Ramos (cell line): Measurements from ENCODE around the gene MTERF4.

Source experiments
- in situ Hi-C: fragments of 300-500 bp; cut with MboI; formaldehyde crosslinking; loops from one replicate; pipeline ENCODE4 v1.14.3; 2022; ENCODE audit warnings: low sequenced_read_pairs; ENCODE audit not compliant: unreplicated experiment

MTERF4 gene

DNA sequence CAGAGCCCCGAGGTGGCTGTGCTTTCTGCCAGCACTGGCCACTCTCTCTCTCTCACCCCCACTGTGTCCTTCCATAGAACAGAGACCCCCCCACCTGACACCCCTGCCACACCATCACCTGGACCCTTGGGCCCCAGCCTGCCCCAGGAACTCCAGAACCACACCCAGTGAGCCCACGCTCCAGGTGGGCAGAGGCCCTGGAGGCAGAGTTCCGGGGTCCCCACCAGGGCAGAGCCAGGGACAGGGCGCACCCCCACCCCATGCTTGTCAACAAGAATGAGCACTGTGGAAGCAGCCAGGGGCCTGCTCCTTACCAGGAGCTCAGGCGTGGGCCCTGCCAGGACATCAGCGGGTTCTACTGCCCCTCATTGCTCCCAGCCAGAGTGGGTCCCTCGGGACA is 32.6 kb upstream of the MTERF4 start:
- in situ Hi-C loops: no loop called here

DNA sequence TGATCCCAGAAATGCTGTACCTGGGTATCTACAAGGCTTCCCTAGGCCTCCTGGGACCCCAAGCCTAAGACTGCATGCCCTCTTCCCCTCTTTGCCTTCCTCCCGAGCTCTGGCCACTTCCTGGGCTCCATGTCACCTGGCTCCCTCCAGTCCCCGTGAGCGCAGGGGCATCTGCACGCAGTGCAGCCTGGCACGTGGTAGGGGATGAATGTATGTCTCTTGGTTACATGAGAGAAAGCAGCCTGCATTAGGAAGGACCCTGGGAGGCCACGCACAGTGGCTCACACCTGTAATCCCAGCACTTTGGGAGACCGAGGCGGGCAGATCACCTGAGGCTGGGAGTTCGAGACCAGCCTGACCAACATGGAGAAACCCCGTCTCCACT is 31.3 kb upstream of the MTERF4 start:
- in situ Hi-C loops: no loop called here

DNA sequence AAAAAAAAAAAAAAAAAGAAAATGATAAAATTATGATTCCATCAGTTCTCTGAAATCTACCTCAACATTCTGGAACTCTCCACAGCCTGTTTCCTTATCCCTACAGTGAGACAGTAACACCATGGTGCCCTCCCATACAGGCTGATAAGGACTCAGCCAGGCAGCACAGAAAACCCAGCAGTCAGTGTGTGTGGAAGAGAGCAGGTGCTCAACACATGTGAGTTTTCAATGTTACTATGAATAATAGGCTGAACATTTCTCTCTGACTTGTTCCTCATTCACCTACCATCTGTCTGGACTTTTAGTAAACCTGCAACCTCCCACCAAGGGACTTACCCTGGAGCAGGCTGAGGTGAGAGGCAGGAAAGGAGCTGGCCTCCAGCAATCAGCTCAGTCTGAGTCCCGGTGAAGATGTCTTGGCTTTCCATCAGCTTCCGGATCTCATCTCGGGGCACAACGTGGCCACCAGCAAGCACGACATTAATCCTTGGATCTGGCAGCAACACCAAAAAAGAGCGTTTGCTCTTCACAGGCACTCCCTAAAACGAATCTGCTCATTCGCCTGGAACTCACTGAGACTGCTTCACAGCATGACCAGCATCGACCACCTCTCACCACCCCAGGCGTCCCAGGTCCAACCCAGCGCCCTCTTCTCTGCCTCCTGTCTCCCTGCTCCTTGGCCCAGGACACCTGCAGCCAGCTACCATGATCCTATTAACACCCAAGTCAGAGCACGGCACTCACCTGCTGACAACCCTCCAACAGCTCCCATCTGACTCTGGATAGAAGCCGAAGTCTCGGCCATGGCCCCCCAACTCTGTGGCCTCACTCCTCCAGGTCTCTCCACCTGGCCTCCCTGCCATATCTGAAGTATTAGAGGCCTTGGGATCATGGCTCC is 30.7 kb upstream of the MTERF4 start:
- in situ Hi-C loops: no loop called here

DNA sequence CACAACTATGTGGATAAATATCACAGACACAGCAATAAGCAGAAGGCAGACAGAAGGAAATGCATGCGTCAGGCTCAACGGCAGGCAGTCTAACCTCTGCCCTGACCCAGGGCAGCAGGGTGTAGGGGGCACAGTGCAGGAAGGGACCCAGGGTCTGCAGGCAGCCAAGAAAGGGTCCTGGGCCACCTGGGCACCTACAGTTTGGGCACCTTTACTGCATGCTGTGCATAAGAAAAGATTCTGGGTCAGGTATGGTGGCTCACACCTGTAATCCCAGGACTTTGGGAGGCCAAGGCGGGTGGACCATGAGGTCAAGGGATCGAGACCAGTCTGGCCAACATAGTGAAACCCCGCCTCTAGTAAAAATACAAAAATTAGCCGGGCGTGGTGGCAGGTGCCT is 29.4 kb upstream of the MTERF4 start:
- in situ Hi-C loops: no loop called here

DNA sequence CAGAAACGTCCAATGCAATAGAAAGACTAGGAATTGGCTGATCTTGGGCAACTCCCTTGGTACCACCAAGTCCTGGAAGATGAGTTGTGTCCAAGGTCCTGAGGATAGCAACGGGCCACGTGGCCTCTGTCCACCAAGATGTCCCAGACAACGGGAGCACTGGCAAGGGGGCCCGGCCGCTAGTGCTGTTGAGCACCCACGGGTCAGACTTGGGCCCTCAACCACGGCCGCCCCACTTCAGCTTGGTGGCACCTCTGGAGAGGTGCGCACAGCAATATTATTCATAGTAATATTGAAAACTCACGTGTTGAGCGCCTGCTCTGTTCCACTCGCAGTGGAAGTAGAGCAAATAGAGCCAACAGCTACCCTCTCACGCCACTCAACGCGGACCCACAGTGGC is 28.2 kb upstream of the MTERF4 start:
- in situ Hi-C loops: no loop called here

DNA sequence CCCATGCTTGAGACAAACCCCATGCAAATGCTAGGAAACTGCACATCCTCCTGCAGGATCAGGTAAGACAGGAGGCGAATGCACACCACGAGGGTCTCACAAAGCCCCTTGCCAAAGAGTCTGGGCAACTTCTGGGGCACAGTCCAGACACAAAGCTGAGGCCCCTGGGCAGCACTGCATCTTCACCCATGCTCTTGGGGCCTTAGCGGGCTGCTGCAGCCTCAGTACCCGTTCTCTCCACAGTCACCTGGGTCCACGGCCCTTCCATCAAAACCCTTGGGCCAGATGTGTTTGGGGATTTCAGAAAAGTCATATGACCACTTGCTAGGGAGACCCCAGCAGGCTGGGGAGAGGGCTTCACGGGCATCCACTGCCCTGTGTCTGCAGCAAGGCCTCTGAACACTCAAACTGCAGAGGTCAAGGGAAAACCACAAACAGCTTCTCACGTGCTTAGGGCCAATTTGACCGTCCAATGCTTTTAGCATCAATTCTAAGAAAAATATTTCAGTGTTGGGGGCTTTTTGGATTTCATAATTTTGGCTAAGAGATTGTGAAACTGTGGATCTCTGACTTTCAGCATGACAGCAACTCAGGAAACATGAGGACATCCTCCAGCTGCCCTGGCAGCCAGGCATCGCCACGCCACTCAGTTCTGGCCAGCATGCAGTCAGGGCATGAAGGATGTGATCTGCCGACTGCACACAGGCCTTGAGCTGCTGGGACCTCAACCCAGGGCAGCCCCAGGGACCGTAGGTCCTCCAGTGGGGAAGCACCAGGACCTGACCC is 27.2 kb upstream of the MTERF4 start:
- in situ Hi-C loops: no loop called here

DNA sequence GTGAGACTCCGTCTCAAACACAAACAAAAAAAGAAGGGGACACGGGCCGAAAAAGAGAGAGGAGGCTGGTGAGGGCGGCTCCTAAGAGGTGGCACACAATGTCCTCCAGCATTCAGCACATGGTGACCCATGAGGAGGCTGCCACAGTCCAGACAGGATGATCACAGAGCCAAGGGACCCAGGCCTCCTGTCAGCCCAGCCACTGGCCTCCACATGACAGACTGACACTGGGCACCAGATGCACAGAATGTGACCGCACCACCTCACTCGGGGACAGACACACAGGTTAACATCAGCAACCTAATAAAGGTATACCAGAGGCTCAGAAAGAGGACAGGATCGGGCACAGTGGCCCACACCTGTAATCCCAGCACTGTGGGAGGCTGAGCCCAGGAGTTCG is 26.2 kb upstream of the MTERF4 start:
- in situ Hi-C loops: no loop called here

DNA sequence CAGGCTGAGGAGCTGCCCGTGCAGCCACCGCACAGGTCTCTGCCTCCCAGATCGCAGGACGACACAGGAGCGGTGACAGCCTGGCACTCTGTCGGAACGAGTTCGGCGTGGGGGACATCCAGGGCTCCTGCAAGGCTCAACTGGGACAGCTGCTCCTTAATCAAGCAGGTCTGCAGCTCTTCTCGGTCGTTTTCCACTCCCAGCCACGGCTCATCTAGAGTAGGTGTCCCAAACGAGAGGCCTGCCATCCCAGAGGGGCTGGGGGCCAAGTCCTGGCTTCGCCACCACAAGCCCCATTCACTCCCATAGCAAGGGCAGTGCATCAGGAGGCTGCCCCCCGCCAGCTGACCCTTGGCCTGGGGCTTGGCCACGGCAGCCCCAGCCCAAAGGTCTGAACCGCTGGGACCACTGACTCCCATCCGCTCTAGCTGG is 24.7 kb upstream of the MTERF4 start:
- in situ Hi-C loops: no loop called here

DNA sequence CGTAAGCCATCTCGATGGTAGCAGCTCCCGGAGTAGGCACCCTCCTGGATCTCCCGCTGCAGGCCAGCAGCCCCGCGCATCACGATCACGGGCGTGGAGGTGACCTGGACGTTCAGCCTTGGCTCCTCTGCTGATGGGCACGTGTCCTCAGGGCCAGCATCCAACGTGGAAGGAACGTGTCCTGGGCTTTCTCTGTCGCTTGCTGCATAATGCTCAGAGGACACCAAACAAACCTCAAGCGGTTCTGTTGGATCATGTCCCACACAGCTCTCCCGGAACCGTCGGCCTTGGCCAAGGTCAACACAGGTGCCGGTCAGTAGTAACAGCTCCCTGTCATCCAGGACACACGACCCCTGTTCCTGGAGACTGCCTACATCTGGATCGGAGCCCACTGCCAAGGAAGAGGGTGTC is 24.1 kb upstream of the MTERF4 start:
- in situ Hi-C loops: no loop called here

DNA sequence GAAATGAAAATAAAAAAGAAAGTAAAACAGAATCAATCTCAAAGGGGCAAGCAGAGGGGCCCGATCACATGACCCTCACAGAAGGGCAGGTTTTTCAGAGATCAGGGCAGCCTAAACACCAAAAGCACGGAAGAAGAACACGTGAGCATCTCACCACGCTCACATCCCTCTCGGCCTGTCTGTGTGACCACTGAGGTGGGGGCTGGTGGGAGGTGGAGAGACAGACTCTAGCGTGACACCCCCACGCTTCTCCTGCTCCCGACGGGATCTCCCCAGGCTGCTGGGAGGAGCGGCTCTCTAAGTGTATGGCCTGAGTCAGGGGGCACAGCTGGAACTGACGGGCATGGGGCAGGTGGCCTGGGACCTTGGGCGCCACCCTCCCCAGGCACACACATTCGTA is 23.5 kb upstream of the MTERF4 start:
- in situ Hi-C loops: no loop called here

DNA sequence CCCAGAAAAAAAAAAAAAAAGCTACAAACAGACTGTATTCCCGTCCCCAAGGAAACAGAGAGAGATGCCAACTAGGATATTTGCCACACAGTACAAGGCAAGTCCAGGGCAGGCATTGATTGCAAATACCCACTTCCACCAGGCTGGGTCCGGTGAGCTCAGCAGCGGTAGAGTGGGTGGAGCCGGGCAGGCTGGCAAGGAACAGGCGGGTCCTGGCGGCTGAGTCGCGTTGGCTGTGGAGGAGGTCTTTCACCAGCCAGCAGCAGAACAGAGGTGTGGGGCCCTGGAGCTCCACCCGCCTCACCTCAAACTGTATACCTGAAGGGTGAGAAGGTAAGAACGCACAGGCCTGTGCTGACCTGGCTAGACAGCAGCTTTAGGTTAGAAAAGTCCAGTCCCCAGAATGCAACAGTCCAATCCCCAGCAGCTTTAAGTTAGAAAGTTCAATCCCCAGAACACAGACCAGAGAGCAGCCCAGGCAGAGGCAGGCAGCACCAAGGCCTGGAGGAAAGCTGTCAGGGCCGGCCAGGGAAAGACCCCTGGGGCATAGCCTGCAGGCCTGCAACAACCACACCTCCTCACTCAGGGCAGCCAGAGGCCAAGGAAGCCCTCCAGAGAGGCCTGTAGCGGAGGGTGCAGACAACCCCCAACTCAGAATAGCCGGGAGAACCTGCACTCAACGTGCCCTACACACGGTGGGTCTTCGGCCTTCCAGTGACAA is 21.9 kb upstream of the MTERF4 start:
- in situ Hi-C loops: no loop called here

DNA sequence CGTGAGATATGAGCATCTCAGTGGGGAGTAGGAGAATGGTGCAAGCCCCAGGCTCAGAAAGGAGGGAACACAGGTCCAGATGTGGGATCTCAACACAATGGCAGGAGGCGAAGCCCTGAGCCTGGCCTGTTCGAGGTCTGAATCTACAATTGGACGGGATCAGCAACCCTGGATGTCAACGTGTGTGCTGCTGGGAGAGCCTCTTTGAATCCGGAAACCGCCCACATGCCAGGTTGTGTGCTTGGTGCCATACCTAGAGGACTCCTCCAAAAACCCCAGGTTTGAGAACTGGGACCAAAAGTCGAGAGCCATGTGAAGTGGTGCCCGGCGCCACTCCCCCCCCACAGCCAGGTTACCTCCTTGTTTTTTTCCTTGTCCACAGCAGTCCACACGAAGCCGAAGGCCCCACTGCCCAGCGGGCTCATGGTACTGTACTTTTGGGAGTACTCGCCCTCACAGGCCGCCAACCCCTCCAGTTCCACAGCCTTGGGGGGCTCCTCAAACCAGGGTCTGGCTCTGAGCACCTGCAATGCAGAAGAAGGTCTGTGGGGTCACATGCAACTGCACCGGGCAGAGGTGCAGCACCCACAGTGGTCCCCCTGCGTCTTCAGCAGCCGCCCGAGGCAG is 20.4 kb upstream of the MTERF4 start:
- in situ Hi-C loops: no loop called here

DNA sequence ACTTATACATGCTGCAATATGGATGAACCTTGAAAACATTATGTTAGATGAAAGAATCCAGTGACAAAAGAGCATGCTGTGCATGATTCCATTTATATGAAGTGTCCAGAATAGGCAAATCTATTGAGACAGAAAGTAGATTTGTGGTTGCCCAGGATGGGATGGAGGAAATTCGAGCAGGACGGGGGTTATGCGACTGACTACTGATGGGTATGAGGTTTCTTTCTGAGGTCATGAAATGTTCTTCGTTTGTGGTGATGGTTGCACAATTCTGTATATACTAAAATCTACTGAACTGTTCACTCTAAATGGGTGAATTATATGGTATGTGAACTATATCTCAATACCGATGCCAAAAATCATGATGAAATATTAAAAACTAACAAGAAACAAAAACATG is 18.9 kb upstream of the MTERF4 start:
- in situ Hi-C loops: no loop called here

DNA sequence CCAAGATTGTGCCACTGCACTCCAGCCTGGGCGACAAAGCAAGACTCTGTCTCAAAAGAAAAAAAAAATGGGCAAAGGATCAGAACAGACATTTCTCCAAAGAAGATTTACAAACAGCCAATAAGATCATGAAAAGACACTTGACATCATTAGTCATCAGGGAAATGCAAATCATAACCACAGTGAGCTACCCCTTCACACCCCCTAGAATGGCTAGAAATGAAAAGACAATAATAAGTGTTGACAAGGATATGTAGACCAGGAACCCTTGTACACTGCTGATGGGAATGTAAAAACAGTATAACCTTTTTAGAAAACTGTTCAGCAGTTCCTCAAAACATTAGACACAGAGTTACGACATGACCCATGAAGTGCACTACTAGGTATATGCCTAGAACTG is 18.4 kb upstream of the MTERF4 start:
- in situ Hi-C loops: no loop called here

DNA sequence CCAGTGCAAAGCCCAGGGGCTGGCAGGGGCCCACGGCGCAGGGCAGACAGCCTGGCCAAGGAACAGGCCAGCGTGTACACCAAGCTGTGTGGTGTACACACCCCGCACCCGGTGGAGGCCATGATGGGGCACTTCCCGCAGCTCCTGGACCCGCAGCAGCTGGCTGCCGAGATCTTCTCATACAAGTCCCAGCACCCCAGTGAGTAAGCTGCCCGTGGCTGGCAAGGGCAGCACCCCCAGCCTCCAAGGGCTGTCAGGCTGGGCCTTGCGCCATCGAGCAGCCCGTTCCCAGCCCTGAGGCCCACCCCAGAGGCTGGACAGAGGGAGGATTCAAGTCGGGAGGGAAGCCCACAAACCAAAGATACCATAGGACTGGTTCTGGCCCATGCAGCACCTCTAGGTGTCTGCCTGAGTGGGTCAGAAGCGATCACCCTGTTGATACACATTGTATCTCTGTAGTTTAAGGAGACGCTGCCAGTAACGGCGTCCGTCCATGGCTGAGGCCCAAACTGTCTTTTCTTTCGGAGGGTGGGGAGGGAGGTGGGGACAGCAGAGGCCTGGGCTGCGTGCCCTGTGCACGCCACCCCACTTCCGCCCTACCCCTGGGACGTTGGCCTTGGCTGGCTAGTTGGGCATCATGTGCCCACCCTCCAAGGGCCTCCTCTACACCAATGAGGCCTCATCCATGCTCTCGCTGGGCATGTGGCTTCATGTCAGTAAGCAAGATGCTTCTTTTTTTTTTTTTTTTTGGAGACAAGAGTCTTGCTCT is 16.8 kb upstream of the MTERF4 start:
- in situ Hi-C loops: no loop called here

DNA sequence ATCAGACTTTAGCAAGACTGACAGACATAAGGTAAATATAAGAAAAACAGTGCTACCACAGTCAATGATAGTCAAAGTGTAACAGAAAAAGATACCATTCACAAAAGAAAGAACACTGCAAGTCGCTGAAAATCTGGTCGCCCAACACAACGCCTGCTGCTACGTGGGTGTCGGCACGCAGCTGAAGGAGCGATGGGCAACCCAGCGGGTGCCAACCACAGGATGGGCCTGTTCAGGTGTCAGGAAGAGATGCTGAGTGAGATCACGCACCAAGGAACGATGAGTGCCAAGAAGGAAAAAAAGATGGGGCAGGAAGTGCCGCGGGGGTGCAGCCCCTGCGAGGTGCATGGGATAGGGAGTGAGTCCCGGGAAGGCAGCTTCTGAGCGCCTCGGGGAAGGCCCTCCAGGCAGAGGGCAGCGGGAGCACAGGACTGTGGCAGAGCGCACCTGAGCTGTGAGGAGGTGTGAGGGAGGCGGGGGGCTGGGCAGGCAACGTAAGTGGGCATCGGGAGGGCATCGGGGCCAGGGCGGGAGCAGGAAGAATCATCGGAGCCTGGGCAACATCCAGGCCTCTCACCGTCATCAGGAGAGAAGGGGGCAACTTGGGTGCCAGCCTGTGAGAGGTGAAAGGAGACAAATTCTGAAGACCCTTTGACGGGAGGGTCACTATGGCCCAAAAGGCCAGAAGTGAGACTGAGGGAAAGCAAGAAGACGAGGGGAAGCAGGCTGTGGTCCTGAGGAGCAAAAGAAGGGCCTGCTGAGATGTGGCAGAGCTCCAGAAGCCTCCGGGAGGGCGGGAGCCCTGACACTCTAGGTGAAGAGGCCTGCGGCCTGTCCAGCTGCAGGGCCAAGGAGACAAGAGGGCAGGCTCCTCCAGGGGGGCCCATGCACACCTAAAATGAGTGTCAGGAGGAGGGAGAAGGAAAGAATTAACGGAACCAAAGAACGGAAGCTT is 14.8 kb upstream of the MTERF4 start:
- in situ Hi-C loops: no loop called here

DNA sequence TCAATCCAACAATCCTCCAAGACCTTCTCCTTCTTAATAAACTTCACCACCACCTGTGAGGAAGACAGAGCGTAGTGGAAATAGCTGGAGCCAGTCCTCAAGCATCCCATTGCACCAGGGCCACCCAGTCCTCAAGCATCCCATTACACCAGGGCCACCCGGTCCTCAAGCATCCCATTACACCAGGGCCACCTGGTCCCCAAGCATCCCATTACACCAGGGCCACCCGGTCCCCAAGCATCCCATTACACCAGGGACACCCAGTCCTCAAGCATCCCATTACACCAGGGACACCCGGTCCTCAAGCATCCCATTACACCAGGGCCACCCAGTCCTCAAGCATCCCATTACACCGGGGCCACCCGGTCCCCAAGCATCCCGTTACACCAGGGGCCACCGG is 13.3 kb upstream of the MTERF4 start:
- in situ Hi-C loops: no loop called here

DNA sequence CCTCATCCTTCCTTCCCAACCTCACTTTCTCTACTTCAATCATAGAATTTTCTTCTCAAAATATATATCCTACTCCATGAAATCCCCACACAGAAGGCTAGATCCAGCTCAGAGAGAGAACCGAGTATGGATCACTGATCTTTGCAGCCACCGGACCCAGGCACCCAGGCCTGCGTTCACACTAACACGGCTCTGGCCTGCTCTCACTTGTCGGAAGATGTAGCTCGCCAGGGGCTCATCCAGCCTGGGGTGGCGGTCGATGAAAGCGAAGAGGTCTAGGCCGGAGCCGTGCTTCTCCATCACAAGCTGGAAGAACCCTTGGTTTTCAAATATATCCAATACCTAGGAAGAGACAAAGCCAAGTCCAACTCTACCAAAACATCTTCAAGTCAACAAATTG is 12.7 kb upstream of the MTERF4 start:
- in situ Hi-C loops: no loop called here

DNA sequence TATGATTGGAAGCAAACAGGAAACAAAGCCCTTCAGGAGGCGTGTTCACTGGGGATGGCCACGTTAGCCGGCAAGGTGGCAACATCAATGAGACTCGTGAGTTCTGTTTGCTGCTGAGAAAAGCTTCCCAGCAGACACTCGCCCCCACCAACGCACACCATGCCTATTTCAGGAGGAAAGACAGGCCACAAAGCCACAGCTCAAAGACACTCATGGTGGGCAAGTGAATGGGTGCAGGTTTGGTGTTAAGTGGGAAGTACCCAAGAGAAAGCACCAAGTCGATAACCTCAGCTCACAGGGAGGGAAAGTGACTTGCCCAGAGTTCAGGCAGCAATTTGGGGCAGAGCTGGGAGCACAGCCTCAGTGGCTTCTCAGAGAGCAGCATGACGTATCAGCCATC is 10.5 kb upstream of the MTERF4 start:
- in situ Hi-C loops: no loop called here
